AG09319 (cell line): ENCODE measurements around the gene NCOA1.
"Not testable (repeated sequence)": the region's sequence is repeated elsewhere in the genome, so short reads cannot be mapped to it uniquely, and the experiment has no call there.

ENCODE experiments used
- DNase-seq: peaks from one replicate; pipeline ENCODE4 v3.0.0-alpha.2; 2010; ENCODE audit warnings: low read depth; ENCODE audit errors: extremely low read depth
- CTCF ChIP-seq: IDR thresholded peaks from 2 replicates; pipeline ENCODE4 v1.5.1; 2011; ENCODE audit warnings: low read depth, mild to moderate bottlenecking, inconsistent platforms, low read length, moderate library complexity

Gene NCOA1

GRCh38 chr2:24658531-24659202 lies 167.6 kb downstream of the NCOA1 start:
- no peak for TF ChIP-seq CTCF
- DNase-seq = no peak

GRCh38 chr2:24659862-24660261 lies 168.8 kb downstream of the NCOA1 start:
- TF ChIP-seq CTCF = no peak

GRCh38 chr2:24667542-24667941 lies 176.5 kb downstream of the NCOA1 start:
- no peak for DNase-seq
- no peak for TF ChIP-seq CTCF

More at GRCh38 chr2:24659862-24660261, 168.8 kb downstream of the NCOA1 start:
- no peak for DNase-seq

GRCh38 chr2:24671230-24671629 lies 180.2 kb downstream of the NCOA1 start:
- DNase-seq = no peak
- no peak for TF ChIP-seq CTCF

- no peak for DNase-seq
Observed at GRCh38 chr2:24672589-24672988, 181.5 kb downstream of the NCOA1 start.

GRCh38 chr2:24675338-24675737 lies 184.3 kb downstream of the NCOA1 start:
- TF ChIP-seq CTCF = no peak
- no peak for DNase-seq

More at GRCh38 chr2:24672589-24672988, 181.5 kb downstream of the NCOA1 start:
- no peak for TF ChIP-seq CTCF

GRCh38 chr2:24676493-24676892 lies 185.4 kb downstream of the NCOA1 start:
- TF ChIP-seq CTCF = no peak

GRCh38 chr2:24678066-24678465 lies 187.0 kb downstream of the NCOA1 start:
- not testable (repeated sequence) for DNase-seq

More at GRCh38 chr2:24676493-24676892, 185.4 kb downstream of the NCOA1 start:
- no peak for DNase-seq
